HG03045 (cell line): ENCODE measurements around the gene CCDC179.

Experiments
- ATAC-seq: cut with Tn5 transposase; IDR thresholded peaks from one replicate; pipeline ENCODE4 v1.9.1; 2021; ENCODE audit warnings: mild to moderate bottlenecking, moderate library complexity; ENCODE audit not compliant: unreplicated experiment

Gene CCDC179

DNA sequence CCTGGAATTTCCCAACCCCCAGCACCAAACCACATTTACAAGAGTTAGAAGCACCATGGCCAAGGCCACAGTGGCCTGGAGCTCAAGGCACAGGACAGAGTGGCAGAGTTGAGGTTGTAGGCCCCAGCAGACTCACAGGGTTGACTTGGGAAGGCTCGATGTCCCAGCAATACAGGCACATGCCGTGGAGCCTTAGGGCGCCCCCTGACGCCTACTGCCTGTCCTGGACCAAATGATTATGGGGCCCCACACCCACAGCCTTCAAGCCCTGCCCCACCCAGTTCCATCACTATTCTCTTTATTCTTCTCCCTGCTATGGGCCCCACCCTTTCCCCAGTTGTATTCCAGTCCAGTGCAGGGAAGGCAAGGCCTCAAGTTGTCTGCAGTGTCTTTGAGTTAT lies at the start of gene CCDC179:
Gene CCDC179, minus strand, starts transcription at position 234 of the 400 bp plus-strand sequence. Its CDS starts 53 bp downstream, at position 181.
- ATAC-seq = no peak

GRCh38 chr11:22903782-22904181 lies 43.5 kb upstream of the CCDC179 start:
- no peak for ATAC-seq

GRCh38 chr11:22901603-22902002 lies 41.3 kb upstream of the CCDC179 start:
- ATAC-seq = no peak

GRCh38 chr11:22900764-22901486 lies 40.7 kb upstream of the CCDC179 start:
- ATAC-seq = no peak

DNA sequence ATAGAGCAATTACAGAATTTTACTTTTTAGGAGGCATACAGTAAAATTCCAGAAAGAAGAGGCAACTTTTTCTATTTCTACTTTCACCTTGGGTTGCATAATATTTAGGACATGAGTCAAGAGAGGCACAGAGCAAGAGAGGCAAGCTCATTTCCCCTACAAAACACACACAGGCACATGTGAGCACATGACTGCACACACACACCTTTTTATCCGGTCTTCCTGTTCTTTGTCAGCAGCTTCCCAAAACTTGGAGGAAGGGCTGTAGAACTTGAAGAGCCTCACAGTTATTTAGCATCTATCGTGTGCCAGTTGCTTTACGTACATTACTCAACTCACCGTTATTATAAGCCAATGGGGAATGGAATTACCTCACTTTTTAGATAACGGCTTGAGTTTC lies 37.8 kb upstream of the CCDC179 start:
- ATAC-seq = no peak

GRCh38 chr11:22890227-22890626 lies 30.0 kb upstream of the CCDC179 start:
- no peak for ATAC-seq

DNA sequence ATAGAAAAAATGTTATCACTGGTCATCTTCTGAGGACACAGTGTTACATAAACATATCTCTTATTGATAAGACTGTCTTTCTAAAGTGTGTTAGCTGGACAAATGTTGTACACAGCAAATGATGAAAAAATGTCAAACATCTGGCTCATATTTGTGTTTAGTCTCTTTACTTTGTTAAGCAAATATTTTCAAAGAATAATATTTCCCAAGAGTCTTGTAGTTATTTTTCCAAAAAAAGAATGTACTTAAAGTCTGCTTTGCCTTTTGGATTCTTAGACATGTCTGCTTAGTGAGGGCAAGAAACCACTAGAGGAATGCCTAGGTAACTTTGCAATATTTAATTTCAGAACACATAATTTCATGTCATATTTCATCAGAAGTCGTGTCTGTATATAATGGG lies 23.9 kb upstream of the CCDC179 start:
- ATAC-seq = no peak

- ATAC-seq = no peak
Measured at GRCh38 chr11:22879630-22880029, 19.4 kb upstream of the CCDC179 start.

- no peak for ATAC-seq
Measured at GRCh38 chr11:22878604-22879003, 18.3 kb upstream of the CCDC179 start.

DNA sequence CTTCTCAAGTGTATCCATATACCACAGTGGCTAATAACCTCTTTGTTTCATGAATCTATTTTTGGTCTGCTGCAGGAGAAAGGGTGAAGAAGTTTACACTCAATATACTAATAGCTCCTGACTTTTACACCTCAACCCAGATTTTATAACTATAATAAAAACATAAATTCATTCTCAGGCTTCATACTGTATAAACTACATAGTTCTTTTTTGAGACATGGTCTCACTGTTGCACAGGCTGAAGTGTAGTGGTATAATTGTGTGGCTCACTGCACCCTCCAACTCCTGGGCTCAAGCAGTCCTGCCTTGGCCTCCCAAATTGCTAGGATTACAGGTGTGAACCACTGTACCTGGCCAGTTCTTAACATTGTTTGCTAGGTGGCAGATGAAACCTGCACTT lies 17.8 kb upstream of the CCDC179 start:
- ATAC-seq = no peak

- peak; percentile 99 for ATAC-seq
Measured at GRCh38 chr11:22875869-22876473, 15.7 kb upstream of the CCDC179 start.

- ATAC-seq = peak; percentile 49
Measured at GRCh38 chr11:22869325-22869724, 9.1 kb upstream of the CCDC179 start.

- ATAC-seq = no peak
Measured at GRCh38 chr11:22859756-22860155, 518 bp downstream of the CCDC179 start.

GRCh38 chr11:22851477-22851876 lies 8.8 kb downstream of the CCDC179 start:
- ATAC-seq = no peak

DNA sequence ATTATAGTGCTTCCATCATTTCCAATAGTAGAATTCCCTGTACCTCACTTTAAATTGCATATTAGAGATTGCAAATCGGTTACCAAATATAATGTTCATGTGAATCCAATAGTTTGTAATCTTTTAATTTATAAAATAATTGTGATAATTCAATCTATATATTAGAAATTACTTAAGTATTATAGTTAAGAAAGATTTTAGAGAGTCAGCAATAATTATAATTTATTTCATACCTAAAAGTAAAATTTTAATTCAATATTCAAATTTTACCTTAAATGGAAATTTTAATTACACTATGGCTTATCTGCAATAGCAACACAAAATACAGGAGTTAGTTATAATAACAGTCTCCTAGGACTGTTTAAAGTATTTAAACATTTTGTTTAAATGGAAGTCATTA lies 13.5 kb downstream of the CCDC179 start:
- no peak for ATAC-seq

- ATAC-seq = no peak
Measured at GRCh38 chr11:22832315-22833015, 27.8 kb downstream of the CCDC179 start.

- no peak for ATAC-seq
Measured at GRCh38 chr11:22830082-22830414, 30.2 kb downstream of the CCDC179 start.

DNA sequence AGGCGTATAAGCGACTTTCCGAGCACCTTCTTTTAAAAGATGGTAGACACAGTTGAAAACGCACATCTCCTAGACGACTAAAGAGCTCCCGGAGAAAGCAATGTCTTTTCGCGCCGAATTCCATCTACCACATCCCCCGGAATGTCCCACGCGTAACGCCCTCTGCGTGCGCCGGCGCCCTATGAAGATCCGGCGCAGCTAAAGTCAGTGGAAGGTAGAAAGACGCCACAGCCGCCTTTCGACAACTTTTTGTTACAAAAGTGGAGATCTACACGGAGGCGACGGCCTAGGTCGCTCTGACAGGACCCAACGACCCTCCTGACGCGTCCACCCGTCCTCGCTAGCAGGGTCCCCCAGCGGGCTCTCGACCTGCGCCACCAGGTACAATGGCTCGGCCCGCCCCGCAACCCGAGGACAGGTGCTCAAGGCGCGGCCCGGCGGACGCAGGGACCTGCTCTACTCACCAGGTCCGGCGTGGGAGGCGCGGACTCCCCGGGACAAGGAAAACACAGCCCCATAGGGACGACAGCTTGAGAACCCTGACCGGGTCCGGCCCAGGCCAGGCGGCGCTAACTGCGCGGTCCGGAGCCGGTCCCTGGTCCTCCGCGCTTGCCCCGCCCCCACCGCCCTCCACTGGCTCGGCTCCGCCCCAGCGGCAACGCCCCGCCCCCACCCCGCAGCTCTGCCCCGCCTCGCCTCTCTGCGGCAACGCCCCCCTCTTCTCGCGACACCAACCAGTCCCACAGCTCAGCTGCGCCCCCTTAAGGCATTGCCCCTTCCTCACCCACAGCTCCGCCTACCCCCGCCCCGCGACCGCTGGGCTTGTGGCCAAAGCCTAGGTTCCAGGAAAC lies 30.8 kb downstream of the CCDC179 start, which contains the start of gene SVIP:
Gene SVIP, minus strand, starts transcription at position 571 of the 851 bp plus-strand sequence. Its CDS starts 53 bp downstream, at position 518.
- ATAC-seq = peak; percentile 96

DNA sequence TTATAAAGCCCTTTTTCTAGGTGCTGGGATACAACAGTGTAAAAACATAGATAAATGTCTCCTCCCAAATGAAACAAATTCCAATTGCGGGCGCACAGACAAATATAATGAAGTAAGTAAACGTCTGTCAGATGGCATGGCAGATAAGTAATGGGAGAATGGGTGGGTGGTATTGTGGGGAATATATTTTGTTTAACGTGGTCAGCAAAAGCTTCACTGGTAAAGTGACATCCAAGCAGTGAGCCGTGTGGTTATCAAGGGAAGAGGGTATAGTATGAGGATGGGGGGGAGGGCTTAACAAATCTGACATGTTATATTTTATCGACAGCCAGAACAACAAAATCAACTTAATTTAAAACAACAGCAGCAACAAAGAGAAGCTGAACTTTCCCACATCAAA lies 31.9 kb downstream of the CCDC179 start:
- no peak for ATAC-seq

DNA sequence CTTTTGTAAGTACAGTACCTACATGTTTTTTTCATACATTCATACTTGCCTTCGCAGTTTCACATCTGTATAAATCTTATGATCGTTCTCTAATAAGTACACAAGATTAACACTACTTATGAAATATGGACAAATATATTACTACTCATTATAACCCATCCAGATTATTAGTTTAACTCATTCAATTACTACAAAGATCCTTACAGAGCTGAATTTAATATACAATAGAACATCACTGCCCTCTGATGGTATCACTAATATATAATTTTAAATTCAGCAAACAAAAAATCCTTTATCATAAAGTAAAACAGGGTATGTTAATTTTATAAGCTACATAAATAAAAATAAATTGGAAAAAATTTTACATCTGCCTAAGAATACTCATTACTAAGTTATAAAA lies 38.1 kb downstream of the CCDC179 start:
- no peak for ATAC-seq

GRCh38 chr11:22809893-22810292 lies 50.4 kb downstream of the CCDC179 start:
- ATAC-seq = no peak
